GM18907 (cell line): ENCODE results near the gene SPHK2.
"Not testable (repeated sequence)": the region's sequence is repeated elsewhere in the genome, so short reads cannot be mapped to it uniquely, and the experiment has no call there.

Experiments used
- ATAC-seq: cut with Tn5 transposase; IDR thresholded peaks from one replicate; pipeline ENCODE4 v1.9.1; 2021; ENCODE audit warnings: mild to moderate bottlenecking, moderate library complexity; ENCODE audit not compliant: unreplicated experiment

Gene SPHK2

GRCh38 chr19:48624067-48624594 lies 4.8 kb downstream of the SPHK2 start:
- ATAC-seq, result peak; percentile 69

- no peak for ATAC-seq
Measured at GRCh38 chr19:48624791-48625723, 5.8 kb downstream of the SPHK2 start.

GRCh38 chr19:48625891-48626327 lies 6.6 kb downstream of the SPHK2 start:
- no peak for ATAC-seq

GRCh38 chr19:48627201-48627864 lies 8.0 kb downstream of the SPHK2 start:
- no peak for ATAC-seq

GRCh38 chr19:48627865-48628314 lies 8.6 kb downstream of the SPHK2 start:
- no peak for ATAC-seq

- no peak for ATAC-seq
Measured at GRCh38 chr19:48628486-48629296, 9.4 kb downstream of the SPHK2 start.

- ATAC-seq, result no peak
Measured at GRCh38 chr19:48629297-48629598, 9.9 kb downstream of the SPHK2 start.

GRCh38 chr19:48629599-48630295 lies 10.4 kb downstream of the SPHK2 start:
- ATAC-seq, result no peak

- no peak for ATAC-seq
Measured at GRCh38 chr19:48630296-48631063, 11.2 kb downstream of the SPHK2 start.

- no peak for ATAC-seq
Measured at GRCh38 chr19:48631225-48631624, 11.9 kb downstream of the SPHK2 start.

GRCh38 chr19:48632286-48632685 lies 13.0 kb downstream of the SPHK2 start:
- ATAC-seq, result not testable (repeated sequence)

- no peak for ATAC-seq
Measured at GRCh38 chr19:48632692-48633147, 13.4 kb downstream of the SPHK2 start.

- no peak for ATAC-seq
Measured at GRCh38 chr19:48633148-48634035, 14.1 kb downstream of the SPHK2 start.

- no peak for ATAC-seq
Measured at GRCh38 chr19:48634036-48634342, 14.7 kb downstream of the SPHK2 start.

- peak; percentile 32 for ATAC-seq
Measured at GRCh38 chr19:48634424-48635262, 15.3 kb downstream of the SPHK2 start.

GRCh38 chr19:48635263-48635965 lies 16.1 kb downstream of the SPHK2 start:
- peak; percentile 19 for ATAC-seq
